Measurements from ENCODE around the gene HHAT.
"Not testable (repeated sequence)": the region's sequence is repeated elsewhere in the genome, so short reads cannot be mapped to it uniquely, and the experiment has no call there.

The HHAT gene

GRCh38 chr1:210657806-210658205 is 329.1 kb downstream of the HHAT start:
- Histone ChIP-seq H3K23ac (ENCODE audit: low read length) (no peak overlapping the region), H3K9ac (ENCODE audit: low read length) (no peak overlapping the region), H4K8ac (ENCODE audit: low read depth, low read length) (no peak overlapping the region), H3K18ac (ENCODE audit: low read length) (no peak overlapping the region), H3K79me1 (ENCODE audit: low read length) (no peaks in the 10 kb centered on the region), H3K79me2 (ENCODE audit: control insufficient read depth, insufficient read depth, low read length) (no peaks in the 10 kb centered on the region), H3K56ac (ENCODE audit: low read length) (no peak overlapping the region), H3K4me2 (ENCODE audit: low read length) (no peak overlapping the region), H3K4me3 (ENCODE audit: low read length) (no peak overlapping the region), H3K27me3 (ENCODE audit: insufficient read depth, low read length, poor library complexity) (no peaks in the 10 kb centered on the region), H2BK120ac (ENCODE audit: low read depth, low read length) (no peak overlapping the region), H3K36me3 (ENCODE audit: control insufficient read depth, insufficient read depth, low read length) (no peaks in the 10 kb centered on the region), H4K5ac (ENCODE audit: low read length) (no peak overlapping the region), H3K4ac (ENCODE audit: low read depth, low read length) (no peak overlapping the region), H2BK15ac (replicated peaks; ENCODE audit: low read depth) (no peak overlapping the region), H2BK5ac (ENCODE audit: low read length) (no peak overlapping the region), H2AK5ac (ENCODE audit: low read length) (no peak overlapping the region), H3K27ac (ENCODE audit: low read depth, low read length) (no peak overlapping the region), H3K4me1 (ENCODE audit: control insufficient read depth, low read depth, low read length) (no peaks in the 10 kb centered on the region)
- DNase-seq, result no peak
- WGBS (ENCODE audit: extremely low coverage, insufficient coverage, low lambda C conversion rate), result no CpG with 5 or more reads among the region's 6 CpGs

GRCh38 chr1:210661520-210661919 is 332.8 kb downstream of the HHAT start:
- H3K4me3 ChIP-seq (ENCODE audit: low read length), result not testable (repeated sequence)
- WGBS (ENCODE audit: extremely low coverage, insufficient coverage, low lambda C conversion rate), result no CpG with 5 or more reads among the region's 4 CpGs

GRCh38 chr1:210662291-210663050 is 333.8 kb downstream of the HHAT start:
- Histone ChIP-seq H3K79me2 (ENCODE audit: control insufficient read depth, insufficient read depth, low read length) (no peaks in the 10 kb centered on the region), H3K79me1 (ENCODE audit: low read length) (no peaks in the 10 kb centered on the region), H2BK5ac (ENCODE audit: low read length) (no peak overlapping the region), H4K8ac (ENCODE audit: low read depth, low read length) (no peak overlapping the region), H4K5ac (ENCODE audit: low read length) (no peak overlapping the region), H3K9ac (ENCODE audit: low read length) (no peak overlapping the region), H2BK120ac (ENCODE audit: low read depth, low read length) (no peak overlapping the region), H3K36me3 (ENCODE audit: control insufficient read depth, insufficient read depth, low read length) (no peaks in the 10 kb centered on the region), H3K4me3 (ENCODE audit: low read length) (no peak overlapping the region), H3K18ac (ENCODE audit: low read length) (no peak overlapping the region), H3K4me2 (ENCODE audit: low read length) (no peak overlapping the region), H3K4me1 (ENCODE audit: control insufficient read depth, low read depth, low read length) (no peaks in the 10 kb centered on the region), H3K27me3 (ENCODE audit: insufficient read depth, low read length, poor library complexity) (no peaks in the 10 kb centered on the region), H3K56ac (ENCODE audit: low read length) (no peak overlapping the region), H2BK15ac (replicated peaks; ENCODE audit: low read depth) (no peak overlapping the region), H3K27ac (ENCODE audit: low read depth, low read length) (no peak overlapping the region), H3K23ac (ENCODE audit: low read length) (no peak overlapping the region), H3K4ac (ENCODE audit: low read depth, low read length) (no peak overlapping the region), H2AK5ac (ENCODE audit: low read length) (no peak overlapping the region)
- no peak for DNase-seq
- WGBS (ENCODE audit: extremely low coverage, insufficient coverage, low lambda C conversion rate), result no CpG with 5 or more reads among the region's 4 CpGs

More at GRCh38 chr1:210661520-210661919, 332.8 kb downstream of the HHAT start:
- H2BK5ac ChIP-seq (ENCODE audit: low read length); H3K79me2 ChIP-seq (ENCODE audit: control insufficient read depth, insufficient read depth, low read length); H3K79me1 ChIP-seq (ENCODE audit: low read length); H3K27ac ChIP-seq (ENCODE audit: low read depth, low read length); H3K18ac ChIP-seq (ENCODE audit: low read length); H3K27me3 ChIP-seq (ENCODE audit: insufficient read depth, low read length, poor library complexity); H3K4ac ChIP-seq (ENCODE audit: low read depth, low read length); H2BK15ac ChIP-seq (replicated peaks; ENCODE audit: low read depth); H4K5ac ChIP-seq (ENCODE audit: low read length); H3K23ac ChIP-seq (ENCODE audit: low read length); H3K4me2 ChIP-seq (ENCODE audit: low read length); DNase-seq; H4K8ac ChIP-seq (ENCODE audit: low read depth, low read length); H3K4me1 ChIP-seq (ENCODE audit: control insufficient read depth, low read depth, low read length); H3K9ac ChIP-seq (ENCODE audit: low read length); H3K36me3 ChIP-seq (ENCODE audit: control insufficient read depth, insufficient read depth, low read length); H2BK120ac ChIP-seq (ENCODE audit: low read depth, low read length); H3K56ac ChIP-seq (ENCODE audit: low read length); H2AK5ac ChIP-seq (ENCODE audit: low read length): not testable (repeated sequence)

- no peak overlapping the region for H3K56ac ChIP-seq (ENCODE audit: low read length)
- no peak overlapping the region for H2BK120ac ChIP-seq (ENCODE audit: low read depth, low read length)
- H4K8ac ChIP-seq (ENCODE audit: low read depth, low read length), result no peak overlapping the region
- no peak overlapping the region for H3K18ac ChIP-seq (ENCODE audit: low read length)
- H3K79me2 ChIP-seq (ENCODE audit: control insufficient read depth, insufficient read depth, low read length), result no peaks in the 10 kb centered on the region
- no peak overlapping the region for H2AK5ac ChIP-seq (ENCODE audit: low read length)
- no peaks in the 10 kb centered on the region for H3K27me3 ChIP-seq (ENCODE audit: insufficient read depth, low read length, poor library complexity)
- no peak overlapping the region for H4K5ac ChIP-seq (ENCODE audit: low read length)
- H3K4ac ChIP-seq (ENCODE audit: low read depth, low read length), result no peak overlapping the region
- no peaks in the 10 kb centered on the region for H3K36me3 ChIP-seq (ENCODE audit: control insufficient read depth, insufficient read depth, low read length)
- DNase-seq, result peak; percentile 73
- no peak overlapping the region for H3K23ac ChIP-seq (ENCODE audit: low read length)
- no CpG with 5 or more reads among the region's 7 CpGs for WGBS (ENCODE audit: extremely low coverage, insufficient coverage, low lambda C conversion rate)
- no peak overlapping the region for H3K4me2 ChIP-seq (ENCODE audit: low read length)
- H2BK15ac ChIP-seq (replicated peaks; ENCODE audit: low read depth), result no peak overlapping the region
- H3K27ac ChIP-seq (ENCODE audit: low read depth, low read length), result no peak overlapping the region
- no peak overlapping the region for H3K9ac ChIP-seq (ENCODE audit: low read length)
- H3K4me3 ChIP-seq (ENCODE audit: low read length), result no peak overlapping the region
- H3K4me1 ChIP-seq (ENCODE audit: control insufficient read depth, low read depth, low read length), result no peaks in the 10 kb centered on the region
- no peaks in the 10 kb centered on the region for H3K79me1 ChIP-seq (ENCODE audit: low read length)
- no peak overlapping the region for H2BK5ac ChIP-seq (ENCODE audit: low read length)
Observed at GRCh38 chr1:210663730-210664573, 335.2 kb downstream of the HHAT start.

- Histone ChIP-seq H2AK5ac (ENCODE audit: low read length) (no peak overlapping the region), H2BK15ac (replicated peaks; ENCODE audit: low read depth) (no peak overlapping the region), H3K4me1 (ENCODE audit: control insufficient read depth, low read depth, low read length) (no peaks in the 10 kb centered on the region), H4K8ac (ENCODE audit: low read depth, low read length) (no peak overlapping the region), H3K79me2 (ENCODE audit: control insufficient read depth, insufficient read depth, low read length) (no peaks in the 10 kb centered on the region), H3K79me1 (ENCODE audit: low read length) (no peaks in the 10 kb centered on the region), H3K56ac (ENCODE audit: low read length) (no peak overlapping the region), H2BK120ac (ENCODE audit: low read depth, low read length) (no peak overlapping the region), H3K9ac (ENCODE audit: low read length) (no peak overlapping the region), H3K4me2 (ENCODE audit: low read length) (no peak overlapping the region), H3K4me3 (ENCODE audit: low read length) (no peak overlapping the region), H3K23ac (ENCODE audit: low read length) (no peak overlapping the region), H4K5ac (ENCODE audit: low read length) (no peak overlapping the region), H2BK5ac (ENCODE audit: low read length) (no peak overlapping the region), H3K27ac (ENCODE audit: low read depth, low read length) (no peak overlapping the region), H3K4ac (ENCODE audit: low read depth, low read length) (no peak overlapping the region), H3K27me3 (ENCODE audit: insufficient read depth, low read length, poor library complexity) (no peaks in the 10 kb centered on the region), H3K36me3 (ENCODE audit: control insufficient read depth, insufficient read depth, low read length) (no peaks in the 10 kb centered on the region), H3K18ac (ENCODE audit: low read length) (no peak overlapping the region)
- DNase-seq, result no peak
Observed at GRCh38 chr1:210669951-210670350, 341.2 kb downstream of the HHAT start.

Data from mesendoderm (in vitro differentiated cells).